Left renal pelvis (tissue), 4 donors: ENCODE data around the gene STX1B. TPM values are rescaled to one million over a fixed set of nuclear protein-coding genes. Genes with fewer than 3 reads are reported as not detected.
"Not testable (repeated sequence)": the region's sequence is repeated elsewhere in the genome, so short reads cannot be mapped to it uniquely, and the experiment has no call there.

Source experiments
- DNase-seq, 4 donors: peaks; one replicate each; pipeline ENCODE4 v3.0.0-alpha.2; 2013; ENCODE audit warnings: low read depth in 4 of 4, low spot score in 3 of 4
- polyA plus RNA-seq, 4 donors: library from polyadenylated mRNA; unstranded; fragments of 120-200 nt; gene quantifications; one replicate each; pipeline ENCODE4 v1.2.1, GENCODE V29; 2013; ENCODE audit not compliant: insufficient read length in 4 of 4

STX1B gene
- polyA plus RNA-seq, 4 donors: 1.2 to 2.8 (median 2.2) TPM

GRCh38 chr16:31016018-31016417 is 5.6 kb upstream of the STX1B start:
- no peak for DNase-seq

- DNase-seq: not testable (repeated sequence)
Measured at GRCh38 chr16:31013292-31013691, 2.9 kb upstream of the STX1B start.

GRCh38 chr16:31011815-31012214 is 1.4 kb upstream of the STX1B start:
- DNase-seq: not testable (repeated sequence)

- no peak for DNase-seq
Measured at GRCh38 chr16:31009894-31010584, 399 bp downstream of the STX1B start.

DNA sequence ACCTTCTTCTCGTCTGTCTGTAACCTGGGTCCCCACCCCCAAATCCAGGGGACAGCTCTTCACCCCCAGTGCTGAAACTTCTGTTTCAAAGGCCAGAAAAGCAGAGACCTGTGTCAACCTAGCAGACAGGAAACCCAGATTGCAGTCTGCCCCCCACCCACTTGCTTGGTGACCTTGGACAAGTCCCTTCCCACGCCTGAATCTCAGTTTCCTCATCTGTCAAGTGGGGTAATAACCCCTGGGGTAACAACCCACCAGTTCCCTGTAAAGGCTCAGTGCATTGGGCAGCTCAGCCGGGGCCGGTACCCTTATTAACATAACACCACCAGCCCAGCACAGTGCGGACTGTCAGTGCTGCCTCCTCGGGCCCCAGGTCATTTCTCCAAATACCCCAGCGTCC is 1.3 kb downstream of the STX1B start:
- DNase-seq: no peak

GRCh38 chr16:31008551-31008950 is 1.9 kb downstream of the STX1B start:
- no peak for DNase-seq

DNA sequence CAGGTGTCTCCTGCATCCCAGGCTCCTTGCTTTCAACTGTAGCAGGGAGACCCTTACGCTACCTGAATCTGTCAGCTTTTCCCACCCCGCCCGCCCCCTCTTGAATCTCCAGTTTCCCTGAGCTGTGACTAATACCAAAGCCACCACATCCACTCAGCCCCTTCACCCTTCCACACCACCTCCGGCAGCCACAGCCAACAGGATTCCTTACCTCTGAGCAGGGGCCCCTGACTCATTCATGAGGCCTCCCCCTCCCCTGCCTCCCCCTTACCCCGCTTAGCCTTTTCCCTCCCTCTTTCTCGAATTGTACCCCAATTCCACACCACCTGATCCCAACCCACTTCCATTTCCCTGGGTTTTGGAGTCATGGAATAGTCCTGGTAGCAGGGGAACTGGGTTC is 2.3 kb downstream of the STX1B start:
- DNase-seq: no peak

DNA sequence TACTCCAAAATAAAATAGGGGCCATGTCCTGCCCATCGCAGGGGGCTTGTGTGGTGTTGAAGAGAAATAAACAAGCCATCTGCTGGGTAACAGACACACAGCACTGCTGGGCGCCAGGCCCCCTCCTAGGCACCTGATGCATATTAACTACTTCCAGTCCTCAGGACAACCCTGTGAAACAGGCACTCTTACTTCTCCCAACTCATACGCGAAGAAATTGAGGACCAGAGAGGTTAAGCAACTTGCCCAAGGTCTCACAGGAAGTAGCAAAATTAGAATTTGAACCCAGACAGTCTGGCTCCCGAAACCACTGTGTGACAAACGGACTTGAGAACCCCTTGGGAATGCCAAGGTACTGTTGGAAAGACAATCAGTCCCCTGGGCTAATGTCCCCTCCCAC is 2.8 kb downstream of the STX1B start:
- DNase-seq: no peak

DNA sequence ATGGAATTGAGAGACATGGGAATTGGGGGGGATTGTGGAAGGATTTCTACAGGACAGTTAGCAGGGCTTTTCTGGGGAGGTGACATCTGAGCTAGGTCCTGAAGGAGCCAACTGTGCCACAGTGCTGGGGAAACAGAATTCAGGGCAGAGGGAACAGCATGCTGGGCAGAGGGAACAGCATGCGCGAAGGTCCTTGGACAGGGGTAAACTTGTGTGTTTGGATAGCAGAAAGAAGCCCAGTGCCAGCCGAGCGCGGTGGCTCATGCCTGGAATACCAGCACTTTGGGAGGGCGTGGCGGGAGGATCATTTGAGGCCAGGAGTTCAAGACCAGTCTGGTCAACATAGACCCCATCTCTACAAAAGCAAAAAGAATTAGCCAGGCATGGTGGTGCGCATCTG is 3.8 kb downstream of the STX1B start:
- no peak for DNase-seq

- no peak for DNase-seq
Measured at GRCh38 chr16:31006086-31006385, 4.4 kb downstream of the STX1B start.

DNA sequence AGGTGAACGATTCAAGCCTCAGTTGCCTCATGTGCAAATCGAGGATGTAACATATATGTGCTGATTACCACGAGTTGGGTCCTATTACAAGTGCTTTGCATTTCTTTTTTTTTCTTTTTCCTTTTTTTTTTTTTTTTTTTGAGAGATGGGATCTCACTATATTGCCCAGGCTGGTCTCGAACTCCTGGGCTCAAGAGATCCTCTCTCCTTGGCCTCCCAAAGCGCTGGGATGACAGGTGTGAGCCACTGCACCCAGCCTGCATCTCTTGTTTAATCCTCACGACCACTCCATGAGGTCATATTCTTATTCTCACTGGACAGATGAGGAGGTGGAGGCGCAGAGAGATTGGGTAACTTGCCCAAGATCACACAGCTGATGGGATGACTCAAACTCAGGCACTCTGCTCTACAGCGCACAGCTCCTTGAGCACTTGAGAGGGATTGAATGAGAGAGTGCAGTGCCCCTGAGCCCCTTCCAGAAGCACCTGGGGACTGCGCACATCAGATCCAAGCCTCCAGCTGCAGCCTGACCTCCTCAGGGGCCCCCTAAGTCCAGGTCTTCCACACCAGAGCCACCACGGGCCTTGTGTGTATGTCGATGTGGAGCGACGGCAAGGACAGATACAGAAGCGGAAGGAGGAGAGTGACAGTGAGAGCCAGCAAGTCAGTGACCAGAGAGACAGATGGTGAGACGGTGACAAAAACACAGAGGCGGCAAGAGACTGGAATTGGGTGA is 4.9 kb downstream of the STX1B start:
- no peak for DNase-seq

DNA sequence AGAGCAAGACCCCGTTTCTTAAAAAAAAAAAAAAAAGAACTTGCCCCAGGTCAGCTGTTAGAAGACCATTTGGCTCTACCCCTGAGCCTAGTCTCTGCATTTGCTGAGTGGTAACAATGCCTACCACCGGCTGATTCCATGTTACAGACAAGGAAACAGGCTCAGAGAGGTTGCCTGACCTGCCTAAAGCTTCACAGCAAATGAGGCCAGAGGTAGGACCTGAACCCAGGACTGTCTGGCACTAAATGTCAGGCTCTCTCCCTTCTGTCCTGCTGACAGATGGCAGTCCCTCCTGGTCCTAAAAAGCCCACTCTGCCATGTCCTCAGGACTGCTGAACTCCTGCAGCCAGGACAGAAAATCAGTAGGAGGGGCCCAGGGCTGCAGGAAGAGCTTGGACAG is 5.8 kb downstream of the STX1B start:
- no peak for DNase-seq

DNA sequence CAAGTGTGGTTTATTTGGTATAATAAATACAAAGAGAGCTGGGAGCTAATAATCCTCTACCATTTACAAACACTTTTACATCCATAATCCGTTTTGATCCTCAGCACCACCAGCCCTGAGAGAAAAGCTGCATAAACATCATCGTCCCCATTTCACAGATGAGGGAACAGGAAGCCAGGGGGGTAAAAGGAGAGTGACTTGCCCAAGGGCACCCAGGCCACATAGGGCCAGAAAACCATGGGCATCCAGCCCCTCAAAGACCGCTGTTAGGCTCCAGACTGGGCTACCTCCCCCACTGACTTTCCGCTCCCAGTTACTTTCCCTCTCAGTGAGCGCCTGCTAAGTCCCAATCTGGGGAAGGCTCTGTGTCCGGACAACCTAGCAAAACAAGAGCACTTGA is 6.7 kb downstream of the STX1B start:
- no peak for DNase-seq

GRCh38 chr16:31002862-31003341 is 7.5 kb downstream of the STX1B start:
- no peak for DNase-seq

- no peak for DNase-seq
Measured at GRCh38 chr16:31002250-31002700, 8.2 kb downstream of the STX1B start.

DNA sequence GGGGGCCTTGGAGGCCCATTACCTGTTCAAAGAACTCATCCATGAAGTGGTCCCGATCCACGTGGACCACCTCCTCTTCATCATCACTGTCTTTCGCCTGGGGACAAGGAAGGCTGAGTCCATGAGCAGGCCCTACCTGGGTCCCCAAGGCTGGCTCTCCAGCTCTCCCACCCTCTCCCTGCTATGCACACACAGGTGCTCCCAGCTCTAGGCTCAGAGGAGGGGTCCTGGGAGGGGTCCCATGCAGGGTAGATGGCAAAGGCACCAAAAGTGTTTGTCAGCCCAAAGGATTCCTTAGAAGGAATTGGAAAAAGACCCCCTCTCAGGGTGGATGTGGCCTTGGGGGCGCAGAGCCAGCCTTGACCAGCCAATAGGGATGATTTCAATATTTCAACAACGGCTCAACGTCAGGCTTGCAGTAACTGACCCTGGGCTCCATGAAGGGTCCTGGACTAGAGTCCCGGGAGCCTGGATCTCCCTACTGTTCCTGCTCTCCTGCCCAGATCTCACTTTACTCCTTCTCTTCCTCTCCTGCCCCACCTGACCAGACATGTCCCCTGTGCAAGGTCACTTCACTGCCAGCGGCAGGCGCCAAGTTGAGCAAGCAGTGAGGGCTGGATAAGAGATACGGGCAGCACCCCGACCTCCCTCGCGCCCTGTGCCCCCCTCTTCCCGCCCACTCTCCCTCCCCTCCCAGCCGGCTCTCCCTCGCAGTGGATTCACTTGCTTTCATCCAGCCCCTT is 8.8 kb downstream of the STX1B start:
- no peak for DNase-seq

DNA sequence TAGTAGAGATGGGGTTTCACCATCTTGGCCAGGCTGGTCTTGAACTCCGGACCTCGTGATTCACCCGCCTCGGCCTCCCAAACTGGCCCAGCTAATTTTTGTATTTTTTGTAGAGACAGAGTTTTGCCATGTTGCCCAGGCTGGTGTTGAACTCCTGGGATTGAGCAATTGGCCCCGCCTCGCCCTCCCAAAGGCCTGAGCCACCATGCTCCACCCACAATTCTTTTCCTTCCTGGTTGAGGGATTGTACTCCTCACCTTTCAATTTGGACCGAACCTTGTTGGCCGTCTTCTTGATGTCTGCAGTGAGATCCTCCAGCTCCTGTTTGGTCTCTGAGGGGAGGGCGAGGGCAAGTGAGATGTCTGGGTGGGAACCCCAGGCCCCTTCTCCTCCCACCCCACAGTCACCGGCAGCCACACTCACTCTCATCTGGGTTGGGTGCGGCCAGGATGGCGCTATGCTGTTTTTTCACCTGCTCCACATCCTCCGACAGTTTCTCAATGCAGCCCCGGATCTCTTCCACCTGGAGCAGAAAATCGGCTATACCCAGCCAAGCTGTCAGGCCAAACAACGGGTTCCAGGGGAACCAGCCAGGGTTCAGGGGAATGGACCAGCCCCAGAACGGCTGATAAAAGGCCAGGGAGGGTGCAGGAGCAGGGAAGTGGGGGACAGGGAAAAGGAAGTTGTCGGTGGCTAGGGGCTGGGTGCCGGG is 9.6 kb downstream of the STX1B start:
- DNase-seq: no peak

GRCh38 chr16:30998852-30999761 is 11.3 kb downstream of the STX1B start:
- DNase-seq: no peak

DNA sequence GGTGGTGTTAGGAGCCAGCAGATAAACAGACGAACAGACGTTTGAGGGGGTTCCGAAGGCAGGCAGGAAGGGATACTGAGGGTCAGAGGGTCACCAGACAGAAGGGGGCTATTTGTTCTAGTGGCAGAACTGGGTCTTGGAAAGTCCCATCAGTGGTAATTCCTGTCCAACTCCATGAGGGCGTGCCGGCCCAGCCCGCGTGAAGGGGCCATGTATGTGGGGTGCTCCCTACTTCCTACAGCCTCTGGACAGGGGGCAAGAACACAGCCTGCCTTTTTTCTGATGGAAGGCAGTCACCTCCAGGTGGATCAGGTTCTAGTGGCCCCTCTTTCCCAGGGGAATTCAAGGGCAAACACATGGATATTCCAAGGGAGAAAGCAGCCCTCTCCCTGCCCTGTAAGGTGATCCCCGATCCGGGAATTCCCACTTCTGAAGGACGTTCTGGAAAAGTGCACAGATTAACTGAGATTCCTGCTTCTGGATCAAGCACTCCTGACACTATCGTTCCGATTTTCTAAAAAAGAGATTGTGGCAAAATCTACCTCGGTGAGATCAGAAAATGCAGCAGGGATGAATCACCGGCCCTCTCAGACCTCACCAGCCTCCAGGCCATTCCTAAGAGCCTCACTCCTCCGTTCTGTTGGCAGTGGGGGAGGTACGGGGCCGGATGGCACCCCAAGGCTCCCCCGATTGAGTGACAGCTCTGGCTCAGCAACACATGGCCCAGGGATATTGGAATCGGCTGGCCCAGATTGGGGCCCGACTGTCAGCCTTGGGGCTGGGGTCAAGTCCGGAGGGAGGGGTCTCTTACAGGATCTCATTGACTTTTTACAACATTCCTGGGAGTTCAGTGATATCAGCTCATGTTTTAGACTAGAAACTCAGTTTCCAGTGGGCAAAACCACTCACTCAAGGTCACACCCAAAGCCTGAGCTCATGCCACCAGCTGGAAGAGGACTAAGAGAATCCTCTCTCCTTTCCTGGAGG is 12.4 kb downstream of the STX1B start:
- no peak for DNase-seq
